NCI-H2227 (cell line): ENCODE results near the gene SRRM3.
A peak's percentile ranks its signal among the peaks of the same experiment; 100 is the strongest.
"Not testable (repeated sequence)": the region's sequence is repeated elsewhere in the genome, so short reads cannot be mapped to it uniquely, and the experiment has no call there.

Experiments used
- DNase-seq: peaks from one replicate; lab custom pipeline; 2025; ENCODE audit not compliant: unreplicated experiment; lab: John Stamatoyannopoulos, UW

The SRRM3 gene

GRCh38 chr7:76310102-76310957, 108.6 kb downstream of the SRRM3 start:
- DNase-seq = peak; percentile 67

GRCh38 chr7:76311838-76312237, 110.1 kb downstream of the SRRM3 start:
- not testable (repeated sequence) for DNase-seq

GRCh38 chr7:76314042-76314721, 112.5 kb downstream of the SRRM3 start:
- peak; percentile 89 for DNase-seq

GRCh38 chr7:76314740-76315139, 113.0 kb downstream of the SRRM3 start:
- not testable (repeated sequence) for DNase-seq

- DNase-seq = no peak
Observed at GRCh38 chr7:76315364-76315763, 113.7 kb downstream of the SRRM3 start.

- no peak for DNase-seq
Observed at GRCh38 chr7:76316984-76317781, 115.5 kb downstream of the SRRM3 start.

- peak; percentile 99 for DNase-seq
Observed at GRCh38 chr7:76317782-76318487, 116.2 kb downstream of the SRRM3 start.

GRCh38 chr7:76318488-76319353, 117.0 kb downstream of the SRRM3 start:
- DNase-seq = peak; percentile 86

GRCh38 chr7:76325092-76325491, 123.4 kb downstream of the SRRM3 start:
- no peak for DNase-seq

- DNase-seq = no peak
Observed at GRCh38 chr7:76325811-76326210, 124.1 kb downstream of the SRRM3 start.

- DNase-seq = no peak
Observed at GRCh38 chr7:76326646-76327233, 125.0 kb downstream of the SRRM3 start.

GRCh38 chr7:76327610-76328009, 125.9 kb downstream of the SRRM3 start:
- DNase-seq = no peak

- DNase-seq = no peak
Observed at GRCh38 chr7:76328389-76328788, 126.7 kb downstream of the SRRM3 start.

- DNase-seq = no peak
Observed at GRCh38 chr7:76329479-76329878, 127.8 kb downstream of the SRRM3 start.

- DNase-seq = no peak
Observed at GRCh38 chr7:76330261-76330660, 128.6 kb downstream of the SRRM3 start.

GRCh38 chr7:76330673-76331072, 129.0 kb downstream of the SRRM3 start:
- DNase-seq = no peak

- DNase-seq = no peak
Observed at GRCh38 chr7:76332078-76332477, 130.4 kb downstream of the SRRM3 start.

- no peak for DNase-seq
Observed at GRCh38 chr7:76333511-76334101, 131.9 kb downstream of the SRRM3 start.

GRCh38 chr7:76334320-76334967, 132.7 kb downstream of the SRRM3 start:
- DNase-seq = no peak
